Liver (tissue), 9 donors: ENCODE results near the gene PARD3B. TPM values are rescaled to one million over a fixed set of nuclear protein-coding genes. Genes with fewer than 3 reads are reported as not detected.

Experiments
- DNase-seq: peaks from one replicate; pipeline ENCODE4 v3.0.0-alpha.2; 2017; ENCODE audit warnings: low spot score
- H3K27ac ChIP-seq, 2 donors: one replicate each; pipeline ENCODE4 v1.7.0; 2013; ENCODE audit warnings: inconsistent platforms in 2 of 2, low read length in 2 of 2, control low read depth in 1 of 2, low read depth in 1 of 2, mild to moderate bottlenecking in 1 of 2
- H3K27me3 ChIP-seq, 4 donors: one replicate each; pipeline versions ENCODE4 v1.6.1 to v1.7.0; 2013; ENCODE audit warnings: low read length in 3 of 4, inconsistent platforms in 1 of 4, mild to moderate bottlenecking in 1 of 4, moderate library complexity in 1 of 4; ENCODE audit not compliant: control insufficient read depth in 4 of 4, insufficient read depth in 4 of 4
- H3K36me3 ChIP-seq, 4 donors: one replicate each; pipeline versions ENCODE4 v1.6.1 to v1.7.0; 2013; ENCODE audit warnings: low read length in 3 of 4, mild to moderate bottlenecking in 3 of 4, low read depth in 1 of 4, moderate library complexity in 1 of 4; ENCODE audit not compliant: control insufficient read depth in 4 of 4, insufficient read depth in 3 of 4
- H3K4me1 ChIP-seq, 4 donors: one replicate each; pipeline versions ENCODE4 v1.6.1 to v1.7.0; 2013; ENCODE audit warnings: low read length in 3 of 4, mild to moderate bottlenecking in 3 of 4, moderate library complexity in 1 of 4; ENCODE audit not compliant: control insufficient read depth in 4 of 4, insufficient read depth in 4 of 4
- H3K4me3 ChIP-seq, 3 donors: one replicate each; pipeline versions ENCODE4 v1.6.1 to v1.7.0; 2013; ENCODE audit warnings: low read length in 3 of 3, control low read depth in 1 of 3, low read depth in 1 of 3, mild to moderate bottlenecking in 1 of 3
- H3K9ac ChIP-seq, 2 donors: one replicate each; pipeline ENCODE4 v1.7.0; 2013; ENCODE audit warnings: low read length in 2 of 2, mild to moderate bottlenecking in 2 of 2, moderate library complexity in 2 of 2, control low read depth in 1 of 2, low read depth in 1 of 2
- H3K9me3 ChIP-seq, 4 donors: one replicate each; pipeline versions ENCODE4 v1.6.1 to v1.7.0; 2013; ENCODE audit warnings: low read length in 3 of 4; ENCODE audit not compliant: control insufficient read depth in 4 of 4
- ATF3 ChIP-seq: IDR thresholded peaks from 2 replicates; pipeline ENCODE4 v1.6.1; 2016; ENCODE audit warnings: antibody characterized with exemption
- CTCF ChIP-seq: fragments of 150-350 bp; IDR thresholded peaks from 2 replicates; pipeline ENCODE4 v1.5.1; 2017; ENCODE audit warnings: improper control_type of control experiment, low read depth, low read length; ENCODE audit not compliant: missing input control
- FOXA1 ChIP-seq: IDR thresholded peaks from 2 replicates; pipeline ENCODE4 v1.6.1; 2016; ENCODE audit warnings: antibody characterized with exemption
- GABPA ChIP-seq, 2 donors: IDR thresholded peaks in 1 of 2; conservative IDR thresholded peaks in 1 of 2; 2 replicates each; pipeline ENCODE4 v1.6.1; 2016; ENCODE audit warnings: antibody characterized with exemption in 2 of 2, mild to moderate bottlenecking in 1 of 2, moderate library complexity in 1 of 2
- HNF4A ChIP-seq, 2 donors: conservative IDR thresholded peaks; 2 replicates each; pipeline ENCODE4 v1.6.1; 2016; ENCODE audit warnings: antibody characterized with exemption in 2 of 2, mild to moderate bottlenecking in 2 of 2
- JUND ChIP-seq, 2 donors: IDR thresholded peaks; 2 replicates each; pipeline ENCODE4 v1.6.1; 2016; ENCODE audit warnings: antibody characterized with exemption in 2 of 2
- RAD21 ChIP-seq, 2 donors: IDR thresholded peaks; 2 replicates each; pipeline ENCODE4 v1.6.1; 2016; ENCODE audit warnings: antibody characterized with exemption in 2 of 2, mild to moderate bottlenecking in 2 of 2
- RXRA ChIP-seq, 2 donors: IDR thresholded peaks; 2 replicates each; pipeline ENCODE4 v1.6.1; 2017 to 2018; ENCODE audit warnings: antibody characterized with exemption in 2 of 2, mild to moderate bottlenecking in 1 of 2
- TAF1 ChIP-seq: conservative IDR thresholded peaks from 2 replicates; pipeline ENCODE4 v1.6.1; 2016; ENCODE audit warnings: antibody characterized with exemption, mild to moderate bottlenecking
- YY1 ChIP-seq: IDR thresholded peaks from 2 replicates; pipeline ENCODE4 v1.6.1; 2016; ENCODE audit warnings: antibody characterized with exemption, mild to moderate bottlenecking
- WGBS: extraction: QIAGEN DNeasy Blood & Tissue Kit; methylation state at CpG from one replicate; pipeline ENCODE4 v1.1.7; 2013; 5-methylcytosine and 5-hydroxymethylcytosine counted together
- polyA plus RNA-seq, 2 donors: library from polyadenylated mRNA; stranded (reverse) in 1 of 2; unstranded in 1 of 2; fragments of 200-250 nt in 1 of 2; fragments of >200 nt in 1 of 2; fragmentation: Nextera tagmentation in 1 of 2; extraction: Ambion mirVana in 1 of 2; gene quantifications; one replicate each; pipeline versions ENCODE4 v1.2.1 to v1.2.3, GENCODE V29; 2013 to 2015
- total RNA-seq, 2 donors: library from RNA; depleted of rRNA; stranded (reverse); fragments of >200 nt; gene quantifications; one replicate each; pipeline ENCODE4 v1.2.3, GENCODE V29; 2014
- TF ChIP-seq, protein P1 (sequence below): IDR thresholded peaks from 2 replicates; pipeline ENCODE4 v1.6.1; 2016; ENCODE audit warnings: antibody characterized with exemption, mild to moderate bottlenecking
- TF ChIP-seq, protein P2 (sequence below): IDR thresholded peaks from 2 replicates; pipeline ENCODE4 v1.6.1; 2016; ENCODE audit warnings: antibody characterized with exemption
- donor health status: healthy.
- donor health status: healthy.
- donor health status: healthy.
- donor health status: healthy.
- donor health status: healthy.

PARD3B gene
- total and polyA plus RNA-seq, 4 donors, result 1.1 to 10.3 (median 3.7) TPM

DNA sequence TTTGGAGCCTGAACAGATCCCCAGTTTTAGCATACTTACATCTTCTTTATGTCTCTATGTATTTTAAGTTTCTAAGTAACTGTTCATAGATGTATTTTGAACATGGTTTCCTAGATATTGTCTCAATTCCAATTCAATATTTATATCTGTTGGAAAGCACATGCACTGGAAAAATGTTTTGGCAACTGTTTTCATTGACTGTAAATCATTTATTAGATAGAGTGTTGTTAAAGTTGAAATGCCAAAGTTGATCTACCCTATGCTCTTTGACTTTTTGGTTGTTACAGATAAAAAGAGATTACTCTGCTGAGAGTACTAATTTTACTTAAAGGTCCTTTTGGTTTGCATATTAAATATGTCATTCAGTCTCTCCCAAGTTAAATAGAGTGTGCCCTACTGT, 792.0 kb downstream of the PARD3B start:
- H3K27ac ChIP-seq, result no peak overlapping the region
- TF ChIP-seq RXRA (IDR thresholded peaks at IDR 0.05), result peak in 1 of 2 donors; percentile 11
- peak; percentile 4 to 19 for TF ChIP-seq HNF4A (conservative IDR thresholded peaks at IDR 0.05)
- no peak for TF ChIP-seq TAF1
- peaks cover 2 to 5% (median 3%) of the 10 kb centered on the region in 4 donors for H3K4me1 ChIP-seq
- H3K36me3 ChIP-seq, result no peaks in the 10 kb centered on the region
- no peak overlapping the region for H3K9ac ChIP-seq
- no peak for DNase-seq
- H3K27me3 ChIP-seq, result no peaks in the 10 kb centered on the region
- H3K4me3 ChIP-seq, result no peak overlapping the region
- no peaks in the 10 kb centered on the region for H3K9me3 ChIP-seq

- DNase-seq, result no peak
- TF ChIP-seq HNF4A (conservative IDR thresholded peaks at IDR 0.05), result no peak
- TF ChIP-seq GABPA (IDR thresholded peaks at IDR 0.05 in 1 of 2, conservative IDR thresholded peaks at IDR 0.05 in 1 of 2), result no peak
- TF ChIP-seq, protein P1, sequence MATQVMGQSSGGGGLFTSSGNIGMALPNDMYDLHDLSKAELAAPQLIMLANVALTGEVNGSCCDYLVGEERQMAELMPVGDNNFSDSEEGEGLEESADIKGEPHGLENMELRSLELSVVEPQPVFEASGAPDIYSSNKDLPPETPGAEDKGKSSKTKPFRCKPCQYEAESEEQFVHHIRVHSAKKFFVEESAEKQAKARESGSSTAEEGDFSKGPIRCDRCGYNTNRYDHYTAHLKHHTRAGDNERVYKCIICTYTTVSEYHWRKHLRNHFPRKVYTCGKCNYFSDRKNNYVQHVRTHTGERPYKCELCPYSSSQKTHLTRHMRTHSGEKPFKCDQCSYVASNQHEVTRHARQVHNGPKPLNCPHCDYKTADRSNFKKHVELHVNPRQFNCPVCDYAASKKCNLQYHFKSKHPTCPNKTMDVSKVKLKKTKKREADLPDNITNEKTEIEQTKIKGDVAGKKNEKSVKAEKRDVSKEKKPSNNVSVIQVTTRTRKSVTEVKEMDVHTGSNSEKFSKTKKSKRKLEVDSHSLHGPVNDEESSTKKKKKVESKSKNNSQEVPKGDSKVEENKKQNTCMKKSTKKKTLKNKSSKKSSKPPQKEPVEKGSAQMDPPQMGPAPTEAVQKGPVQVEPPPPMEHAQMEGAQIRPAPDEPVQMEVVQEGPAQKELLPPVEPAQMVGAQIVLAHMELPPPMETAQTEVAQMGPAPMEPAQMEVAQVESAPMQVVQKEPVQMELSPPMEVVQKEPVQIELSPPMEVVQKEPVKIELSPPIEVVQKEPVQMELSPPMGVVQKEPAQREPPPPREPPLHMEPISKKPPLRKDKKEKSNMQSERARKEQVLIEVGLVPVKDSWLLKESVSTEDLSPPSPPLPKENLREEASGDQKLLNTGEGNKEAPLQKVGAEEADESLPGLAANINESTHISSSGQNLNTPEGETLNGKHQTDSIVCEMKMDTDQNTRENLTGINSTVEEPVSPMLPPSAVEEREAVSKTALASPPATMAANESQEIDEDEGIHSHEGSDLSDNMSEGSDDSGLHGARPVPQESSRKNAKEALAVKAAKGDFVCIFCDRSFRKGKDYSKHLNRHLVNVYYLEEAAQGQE, result no peak
- no peak for TF ChIP-seq YY1
- TF ChIP-seq, protein P2, sequence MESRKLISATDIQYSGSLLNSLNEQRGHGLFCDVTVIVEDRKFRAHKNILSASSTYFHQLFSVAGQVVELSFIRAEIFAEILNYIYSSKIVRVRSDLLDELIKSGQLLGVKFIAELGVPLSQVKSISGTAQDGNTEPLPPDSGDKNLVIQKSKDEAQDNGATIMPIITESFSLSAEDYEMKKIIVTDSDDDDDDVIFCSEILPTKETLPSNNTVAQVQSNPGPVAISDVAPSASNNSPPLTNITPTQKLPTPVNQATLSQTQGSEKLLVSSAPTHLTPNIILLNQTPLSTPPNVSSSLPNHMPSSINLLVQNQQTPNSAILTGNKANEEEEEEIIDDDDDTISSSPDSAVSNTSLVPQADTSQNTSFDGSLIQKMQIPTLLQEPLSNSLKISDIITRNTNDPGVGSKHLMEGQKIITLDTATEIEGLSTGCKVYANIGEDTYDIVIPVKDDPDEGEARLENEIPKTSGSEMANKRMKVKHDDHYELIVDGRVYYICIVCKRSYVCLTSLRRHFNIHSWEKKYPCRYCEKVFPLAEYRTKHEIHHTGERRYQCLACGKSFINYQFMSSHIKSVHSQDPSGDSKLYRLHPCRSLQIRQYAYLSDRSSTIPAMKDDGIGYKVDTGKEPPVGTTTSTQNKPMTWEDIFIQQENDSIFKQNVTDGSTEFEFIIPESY, result no peak
These were observed 792.9 kb downstream of the PARD3B start for GRCh38 chr2:205338156-205338555.

GRCh38 chr2:205343103-205343502, 797.8 kb downstream of the PARD3B start:
- no peak for DNase-seq
- TF ChIP-seq CTCF (no peak), RAD21 (IDR thresholded peaks at IDR 0.05) (no peak), RXRA (IDR thresholded peaks at IDR 0.05) (no peak), GABPA (IDR thresholded peaks at IDR 0.05 in 1 of 2, conservative IDR thresholded peaks at IDR 0.05 in 1 of 2) (no peak), ATF3 (no peak), JUND (IDR thresholded peaks at IDR 0.05) (no peak), FOXA1 (no peak), TAF1 (no peak)
- TF ChIP-seq, protein P1, result no peak
- TF ChIP-seq, protein P2, result no peak

More at GRCh38 chr2:205338156-205338555, 792.9 kb downstream of the PARD3B start:
- Histone ChIP-seq H3K36me3 (no peaks in the 10 kb centered on the region), H3K4me1 (peaks cover 2 to 5% (median 3%) of the 10 kb centered on the region in 4 donors), H3K4me3 (no peak overlapping the region), H3K27ac (no peak overlapping the region), H3K9me3 (no peaks in the 10 kb centered on the region), H3K27me3 (no peaks in the 10 kb centered on the region), H3K9ac (no peak overlapping the region)
- 95% methylated on average over 1 of the region's 1 CpG for WGBS

More at GRCh38 chr2:205343103-205343502, 797.8 kb downstream of the PARD3B start:
- no peak overlapping the region for H3K9ac ChIP-seq
- no peaks in the 10 kb centered on the region for H3K9me3 ChIP-seq
- 87% methylated on average over 4 of the region's 4 CpGs for WGBS
- H3K27me3 ChIP-seq, result no peaks in the 10 kb centered on the region
- no peak overlapping the region for H3K27ac ChIP-seq
- H3K4me1 ChIP-seq, result peaks cover 0 to under 1% (median 0%) of the 10 kb centered on the region in 4 donors
- no peak overlapping the region for H3K4me3 ChIP-seq
- no peaks in the 10 kb centered on the region for H3K36me3 ChIP-seq
